Measurements from ENCODE around the gene LCA5L.

GRCh38 chr21:39406065-39406464 is 39.5 kb downstream of the LCA5L start:
- TF ChIP-seq CTCF (IDR thresholded peaks at IDR 0.05) (no peak), POLR2A (IDR thresholded peaks at IDR 0.05) (no peak)

Data from prostate gland (tissue), 2 donors.